Aorta (tissue), 5 donors: Measurements from ENCODE around the gene LGALS7. TPM values are rescaled to one million over a fixed set of nuclear protein-coding genes. Genes with fewer than 3 reads are reported as not detected.
"Not testable (repeated sequence)": the region's sequence is repeated elsewhere in the genome, so short reads cannot be mapped to it uniquely, and the experiment has no call there.

ENCODE experiments used
- ATAC-seq: fragments of 200-7000 bp; cut with Tn5 transposase; one replicate; pipeline ENCODE4 v1.9.1; 2022; ENCODE audit warnings: moderate library complexity; ENCODE audit not compliant: low FRiP score
- DNase-seq, 2 donors: peaks; one replicate each; pipeline ENCODE4 v3.0.0-alpha.2; 2020
- H3K27ac ChIP-seq, 2 donors: one replicate each; pipeline ENCODE4 v1.5.1; 2013; ENCODE audit warnings: low read length in 2 of 2, mild to moderate bottlenecking in 2 of 2, moderate library complexity in 2 of 2, control low read depth in 1 of 2, inconsistent platforms in 1 of 2, low read depth in 1 of 2
- H3K27me3 ChIP-seq, 2 donors: one replicate each; pipeline ENCODE4 v1.6.1; 2013; ENCODE audit warnings: control low read depth in 1 of 2, low read length in 1 of 2, mild to moderate bottlenecking in 1 of 2, moderate library complexity in 1 of 2; ENCODE audit not compliant: insufficient read depth in 2 of 2, control insufficient read depth in 1 of 2
- H3K36me3 ChIP-seq, 2 donors: one replicate each; pipeline ENCODE4 v1.6.1; 2013; ENCODE audit warnings: control low read depth in 1 of 2, low read length in 1 of 2, mild to moderate bottlenecking in 1 of 2; ENCODE audit not compliant: insufficient read depth in 2 of 2, control insufficient read depth in 1 of 2
- H3K4me1 ChIP-seq, 2 donors: one replicate each; pipeline ENCODE4 v1.6.1; 2013; ENCODE audit warnings: low read length in 2 of 2, control low read depth in 1 of 2, mild to moderate bottlenecking in 1 of 2, moderate library complexity in 1 of 2; ENCODE audit not compliant: insufficient read depth in 2 of 2, control insufficient read depth in 1 of 2
- H3K4me3 ChIP-seq, 2 donors: one replicate each; pipeline ENCODE4 v1.5.1; 2013; ENCODE audit warnings: low read length in 2 of 2, control low read depth in 1 of 2, mild to moderate bottlenecking in 1 of 2
- H3K9me3 ChIP-seq: one replicate; pipeline ENCODE4 v1.6.1; 2013; ENCODE audit warnings: mild to moderate bottlenecking, low read length; ENCODE audit not compliant: control insufficient read depth
- whole genome bisulfite sequencing, 2 donors: extraction: QIAGEN DNeasy Blood & Tissue Kit; methylation state at CpG; one replicate each; pipeline ENCODE4 v1.1.7; 2013; 5-methylcytosine and 5-hydroxymethylcytosine counted together
- intact Hi-C, 2 donors: fragments of 100-400 bp; cut with DNase I; formaldehyde crosslinking; loops; one replicate each; pipeline versions ENCODE4 v1.14.2 to v1.15.0; 2022
- polyA plus RNA-seq, 2 donors: library from polyadenylated mRNA; stranded (reverse); fragments of 200-250 nt; gene quantifications; one replicate each; pipeline ENCODE4 v1.2.3, GENCODE V29; 2013
- total RNA-seq, 2 donors: library from RNA; stranded (reverse); fragmentation: NEBNext Ultra II Directional; extraction: Animal tissue kit (Norgen Biotek cat#: 25700); gene quantifications; one replicate each; pipeline ENCODE4 v1.2.1, GENCODE V29; 2021
- donor health status: healthy with polysubstance abuse.
- donor health status: Bipolar disorder and iron deficiency.
- donor health status: DM: no; HTN: no; CAD: no.
- donor health status: DM: no; HTN: no; CAD: no.
- donor health status: DM: yes; HTN: yes; CAD: no.

LGALS7 gene
- total and polyA plus RNA-seq, 4 donors, result not detected

- ATAC-seq (peak; percentile 89), DNase-seq (peak; percentile 94 to 96)
- H3K4me1 ChIP-seq, result no peaks in the 10 kb centered on the region
- no peak overlapping the region for H3K27ac ChIP-seq
- H3K4me3 ChIP-seq, result no peak overlapping the region
- 14 to 22% methylated on average over 27 to 42 of the region's 42 CpGs for WGBS, 2 donors
- no peaks in the 10 kb centered on the region for H3K27me3 ChIP-seq
- no peaks in the 10 kb centered on the region for H3K9me3 ChIP-seq
- intact Hi-C loops, result loop anchor here in 1 of 2 donors (10.0 kb wide), 1 partner anchor 105 kb away; the partner anchor contains the start of gene RINL
- no peaks in the 10 kb centered on the region for H3K36me3 ChIP-seq
Observed at GRCh38 chr19:38769635-38770211, 3.6 kb downstream of the LGALS7 start.

GRCh38 chr19:38766276-38767047 lies 6.9 kb downstream of the LGALS7 start:
- no peak for DNase-seq
- intact Hi-C loops, result loop anchor here in 1 of 2 donors (10.0 kb wide), 1 partner anchor 108 kb away; the partner anchor contains the start of gene RINL
- no peak for ATAC-seq

GRCh38 chr19:38765214-38765613 lies 8.1 kb downstream of the LGALS7 start:
- no peak for DNase-seq
- no peak overlapping the region for H3K4me3 ChIP-seq
- H3K36me3 ChIP-seq, result no peaks in the 10 kb centered on the region
- no peaks in the 10 kb centered on the region for H3K27me3 ChIP-seq
- intact Hi-C loops, result loop anchor here in 1 of 2 donors (10.0 kb wide), 1 partner anchor 110 kb away; the partner anchor contains the start of gene RINL
- H3K4me1 ChIP-seq, result no peaks in the 10 kb centered on the region
- no peak overlapping the region for H3K27ac ChIP-seq
- no peaks in the 10 kb centered on the region for H3K9me3 ChIP-seq
- ATAC-seq, result no peak
- 96 to 97% methylated on average over 2 of the region's 2 CpGs for WGBS, 2 donors

More at GRCh38 chr19:38766276-38767047, 6.9 kb downstream of the LGALS7 start:
- WGBS, 2 donors, result 85 to 87% methylated on average over 10 of the region's 10 CpGs
- Histone ChIP-seq H3K4me1 (no peaks in the 10 kb centered on the region), H3K36me3 (no peaks in the 10 kb centered on the region), H3K27ac (no peak overlapping the region), H3K9me3 (no peaks in the 10 kb centered on the region), H3K27me3 (no peaks in the 10 kb centered on the region), H3K4me3 (no peak overlapping the region)

GRCh38 chr19:38763795-38764220 lies 9.5 kb downstream of the LGALS7 start:
- Histone ChIP-seq H3K4me1 (no peaks in the 10 kb centered on the region), H3K9me3 (no peaks in the 10 kb centered on the region), H3K4me3 (no peak overlapping the region), H3K36me3 (no peaks in the 10 kb centered on the region), H3K27me3 (no peaks in the 10 kb centered on the region), H3K27ac (no peak overlapping the region)
- DNase-seq, result no peak
- 92% methylated on average over 3 of the region's 3 CpGs for whole genome bisulfite sequencing, 2 donors
- no peak for ATAC-seq
- intact Hi-C loops, result loop anchor here in 1 of 2 donors (10.0 kb wide), 1 partner anchor 111 kb away; the partner anchor contains the start of gene RINL

- not testable (repeated sequence) for DNase-seq, H3K27ac ChIP-seq, H3K4me1 ChIP-seq, H3K27me3 ChIP-seq, H3K9me3 ChIP-seq, H3K36me3 ChIP-seq, H3K4me3 ChIP-seq, ATAC-seq
- intact Hi-C loops, result loop anchor here in 1 of 2 donors (10.0 kb wide), 1 partner anchor 113 kb away; the partner anchor contains the start of gene RINL
- 95 to 96% methylated on average over 9 of the region's 9 CpGs for WGBS, 2 donors
Observed at GRCh38 chr19:38761884-38762389, 11.4 kb downstream of the LGALS7 start.

GRCh38 chr19:38760805-38761517 lies 12.4 kb downstream of the LGALS7 start:
- H3K27me3 ChIP-seq, DNase-seq, H3K4me1 ChIP-seq, H3K9me3 ChIP-seq, H3K4me3 ChIP-seq, H3K27ac ChIP-seq, ATAC-seq, H3K36me3 ChIP-seq: not testable (repeated sequence)
- intact Hi-C loops, result loop anchor here in 1 of 2 donors (10.0 kb wide), 1 partner anchor 114 kb away; the partner anchor contains the start of gene RINL
- 70 to 90% methylated on average over 6 of the region's 6 CpGs for WGBS, 2 donors

- Histone ChIP-seq H3K27ac (no peak overlapping the region), H3K4me3 (no peak overlapping the region), H3K27me3 (no peaks in the 10 kb centered on the region), H3K4me1 (no peaks in the 10 kb centered on the region), H3K36me3 (no peaks in the 10 kb centered on the region), H3K9me3 (no peaks in the 10 kb centered on the region)
- DNase-seq (no peak), ATAC-seq (no peak)
- intact Hi-C loops, result loop anchor here in 1 of 2 donors (10.0 kb wide), 2 partner anchors 45 to 115 kb away; partner anchors contain the start of gene RINL
- WGBS, 2 donors, result 63 to 70% methylated on average over 10 of the region's 10 CpGs
Observed at GRCh38 chr19:38759590-38760003, 13.7 kb downstream of the LGALS7 start.

GRCh38 chr19:38754196-38754595 lies 19.1 kb downstream of the LGALS7 start:
- H3K9me3 ChIP-seq, H3K27me3 ChIP-seq, ATAC-seq, H3K4me1 ChIP-seq, H3K27ac ChIP-seq, H3K36me3 ChIP-seq, H3K4me3 ChIP-seq, DNase-seq: not testable (repeated sequence)
- 97 to 100% methylated on average over 1 to 2 of the region's 2 CpGs for WGBS, 2 donors
- intact Hi-C loops, result loop anchor here in 1 of 2 donors (10.0 kb wide), 1 partner anchor 51 kb away; no protein-coding TSS in a partner anchor
